GM15510 (cell line): ENCODE results near the gene ADAMTS2.

ENCODE experiments used
- POLR2A ChIP-seq: IDR thresholded peaks from 3 replicates; pipeline ENCODE4 v1.6.1; 2011; ENCODE audit warnings: borderline replicate concordance; ENCODE audit not compliant: insufficient read length; ENCODE audit errors: extremely low read depth

The ADAMTS2 gene

DNA sequence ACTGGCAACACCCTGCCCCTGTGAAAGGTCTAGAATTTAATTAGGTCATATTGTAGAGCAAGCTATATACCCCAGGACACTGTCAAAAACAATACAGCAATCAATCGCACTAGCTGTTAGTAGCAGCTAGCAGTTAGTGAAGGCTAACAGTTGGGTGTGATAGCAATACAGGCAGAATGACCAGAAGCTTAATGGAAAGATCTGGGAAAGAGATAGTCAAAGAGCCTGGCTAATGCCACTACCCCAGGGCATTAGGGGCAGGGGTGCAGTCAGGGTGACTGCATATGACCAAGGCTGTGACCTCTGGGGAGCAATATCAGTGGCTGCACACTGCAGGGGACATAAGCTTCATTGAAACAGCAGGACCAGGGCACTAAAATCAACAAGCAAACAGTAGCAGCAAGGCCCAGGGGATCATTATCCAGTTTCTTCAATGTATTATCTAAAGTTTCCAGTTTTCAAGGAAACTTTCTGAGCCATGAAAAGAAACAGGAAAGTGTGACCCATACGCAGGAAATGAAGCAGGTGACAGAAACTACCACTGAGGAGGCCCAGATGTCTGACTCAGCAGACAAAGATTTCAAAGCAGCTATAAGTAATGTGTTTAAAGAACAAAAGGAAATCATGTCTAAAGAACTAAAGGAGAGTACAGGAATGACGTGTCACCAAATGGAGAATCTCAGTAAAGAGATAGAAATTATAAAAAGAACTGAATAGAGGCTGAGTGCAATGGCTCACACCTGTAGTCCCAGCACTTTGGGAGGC, 202.6 kb downstream of the ADAMTS2 start:
- TF ChIP-seq POLR2A, result no peak

DNA sequence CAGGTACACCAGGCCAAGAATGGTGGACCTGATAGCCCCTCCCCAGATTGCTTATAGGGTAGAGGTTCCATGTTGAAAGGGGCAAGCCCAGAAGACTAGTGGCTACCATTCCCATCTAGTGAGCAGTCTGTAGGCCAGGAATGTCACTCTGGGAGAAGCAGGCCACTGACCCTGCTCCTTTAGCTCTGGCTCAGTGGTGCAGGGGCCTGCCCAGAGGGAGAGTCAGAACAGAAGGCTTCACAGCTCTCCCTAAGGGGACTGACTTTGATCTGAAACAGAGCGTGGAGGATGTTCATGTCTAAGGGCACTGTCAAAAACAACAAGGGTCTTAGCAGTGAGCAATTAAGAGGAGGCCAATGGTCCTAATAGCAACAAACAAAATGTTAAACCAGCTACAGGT, 203.4 kb downstream of the ADAMTS2 start:
- no peak for TF ChIP-seq POLR2A

DNA sequence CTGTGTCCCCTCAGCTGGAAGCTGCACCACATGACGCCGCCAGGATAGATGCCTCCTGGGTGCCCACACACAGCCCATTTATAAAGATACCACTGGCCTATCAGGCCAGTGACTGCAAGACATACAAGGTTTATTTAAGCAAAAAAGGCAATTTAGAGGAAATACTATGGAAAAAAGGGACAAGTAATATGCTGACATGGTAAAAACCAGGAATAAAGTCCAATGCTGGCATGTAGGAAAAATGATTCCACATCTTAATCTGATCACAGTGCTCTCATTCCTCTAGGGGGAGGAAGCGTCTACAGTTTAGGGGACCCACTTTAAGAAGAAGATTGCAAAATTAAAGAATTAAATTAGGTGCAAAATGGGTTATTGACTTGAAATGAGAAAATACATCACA, 205.0 kb downstream of the ADAMTS2 start:
- no peak for TF ChIP-seq POLR2A

DNA sequence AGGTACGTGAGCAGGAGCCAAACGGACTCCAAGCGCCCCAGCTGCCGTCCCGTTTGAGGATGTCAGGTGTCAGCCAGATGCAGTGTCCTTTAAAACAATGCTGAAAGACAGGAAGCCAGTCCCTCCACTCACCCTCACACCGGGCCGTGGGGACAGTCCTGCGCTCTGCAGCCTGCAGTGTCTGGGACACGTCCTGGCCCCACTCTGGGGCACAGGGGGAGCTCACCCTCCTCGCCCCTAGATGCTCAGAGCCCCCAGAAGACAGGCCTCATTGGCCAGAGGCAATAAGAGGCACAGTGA, 205.4 kb downstream of the ADAMTS2 start:
- no peak for TF ChIP-seq POLR2A

DNA sequence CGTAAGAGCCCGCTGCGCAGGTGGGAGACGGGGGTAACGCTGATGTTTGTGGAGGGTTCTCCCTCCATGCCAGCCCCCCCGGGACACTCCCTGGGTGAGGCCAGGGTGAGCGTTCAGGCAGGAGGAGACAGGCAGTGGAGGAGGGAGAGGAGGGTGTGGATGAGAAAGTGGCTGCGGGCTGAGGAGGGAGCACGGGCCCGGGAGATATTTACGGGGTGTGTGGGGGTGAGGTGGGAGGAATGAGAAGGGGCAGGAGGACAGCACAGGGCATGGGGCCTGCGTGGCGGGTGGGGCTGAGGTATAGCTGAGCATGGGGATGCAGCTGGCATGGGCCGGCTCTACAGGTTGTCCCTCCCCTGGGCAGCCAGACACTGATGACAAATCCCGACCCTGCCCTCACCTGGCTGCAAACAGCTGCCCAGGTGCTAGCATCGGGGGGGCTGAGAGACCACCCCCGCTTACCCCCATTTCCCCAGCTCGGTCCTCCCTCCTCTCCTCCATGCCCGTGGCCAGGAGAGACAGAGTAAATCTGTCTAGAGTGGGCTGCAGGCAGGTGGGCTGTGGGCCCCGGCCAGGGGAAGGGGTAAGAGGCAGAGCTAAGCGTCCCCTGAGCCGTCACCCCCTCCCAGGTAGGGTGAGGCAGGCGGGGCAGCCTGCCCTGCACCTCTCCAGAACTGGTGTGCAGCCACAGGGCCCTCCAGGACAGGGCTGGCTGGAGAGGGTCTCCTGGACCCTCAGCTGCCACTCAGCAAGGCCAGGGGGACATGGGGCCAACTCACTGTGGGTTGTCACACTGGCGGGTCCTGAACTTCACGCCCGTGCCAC, 205.9 kb downstream of the ADAMTS2 start:
- no peak for TF ChIP-seq POLR2A

DNA sequence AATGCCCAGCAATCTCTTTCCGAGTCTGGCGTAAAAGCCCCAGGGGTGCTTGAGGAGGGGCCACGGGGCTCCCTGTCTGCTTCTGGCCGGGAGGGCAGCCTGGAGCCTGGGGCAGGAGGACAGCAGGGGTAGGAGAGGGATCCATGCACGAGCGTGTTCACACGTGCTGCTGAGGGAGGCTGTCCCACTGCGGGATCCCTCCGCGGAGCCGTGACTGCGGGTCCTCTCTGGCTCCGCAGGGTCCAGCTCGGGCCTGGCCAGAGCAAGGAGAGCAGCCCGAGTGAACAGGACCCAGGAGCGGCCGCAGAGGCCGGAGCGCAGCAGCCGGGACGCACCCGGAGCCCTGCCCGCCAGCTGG, 206.7 kb downstream of the ADAMTS2 start:
- TF ChIP-seq POLR2A, result no peak

DNA sequence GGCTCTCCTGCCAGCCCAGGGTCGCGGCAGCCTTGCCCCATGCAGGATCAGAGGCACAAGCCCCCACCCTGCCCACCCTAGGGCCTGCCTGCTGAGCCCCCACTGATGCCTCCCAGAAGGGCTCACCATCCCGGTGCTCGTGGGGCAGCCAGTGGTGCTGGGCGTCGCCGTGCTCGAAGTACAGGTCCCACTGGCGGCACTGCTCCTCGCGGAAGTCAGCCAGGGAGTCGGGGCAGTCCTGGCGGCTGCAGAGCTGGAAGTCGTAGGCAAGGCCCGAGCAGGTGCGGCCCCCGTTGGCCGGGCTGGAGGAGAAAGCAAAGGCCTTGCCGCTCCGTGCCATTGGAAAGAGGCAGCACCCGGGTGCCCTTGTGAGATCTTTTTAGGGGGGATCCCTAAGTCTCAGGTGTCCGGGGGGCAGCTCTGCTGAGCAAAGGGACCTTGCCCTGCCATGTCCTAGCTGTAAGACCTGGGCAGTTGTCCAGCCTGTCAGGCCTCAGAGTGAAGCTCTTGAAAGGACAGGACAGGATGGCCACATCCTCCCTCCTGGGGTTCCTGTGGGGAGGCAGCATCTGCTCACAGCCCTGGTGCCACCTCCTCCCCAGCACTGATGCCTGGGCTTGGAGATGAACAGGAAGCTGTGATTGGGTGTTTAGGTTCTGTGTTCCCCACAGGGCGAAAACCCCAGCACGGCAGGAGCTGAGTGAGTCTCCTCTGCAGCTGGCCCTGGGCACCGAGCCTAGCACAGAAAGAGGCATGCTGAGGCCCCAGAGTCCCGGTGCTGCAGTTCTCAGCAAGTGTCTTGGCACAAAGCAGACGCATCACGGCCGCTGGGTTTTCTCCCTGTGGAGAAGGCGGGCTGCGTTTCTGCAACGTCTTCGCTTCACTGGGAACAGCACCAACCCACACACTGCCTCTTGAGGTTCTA, 207.4 kb downstream of the ADAMTS2 start:
- TF ChIP-seq POLR2A, result no peak

DNA sequence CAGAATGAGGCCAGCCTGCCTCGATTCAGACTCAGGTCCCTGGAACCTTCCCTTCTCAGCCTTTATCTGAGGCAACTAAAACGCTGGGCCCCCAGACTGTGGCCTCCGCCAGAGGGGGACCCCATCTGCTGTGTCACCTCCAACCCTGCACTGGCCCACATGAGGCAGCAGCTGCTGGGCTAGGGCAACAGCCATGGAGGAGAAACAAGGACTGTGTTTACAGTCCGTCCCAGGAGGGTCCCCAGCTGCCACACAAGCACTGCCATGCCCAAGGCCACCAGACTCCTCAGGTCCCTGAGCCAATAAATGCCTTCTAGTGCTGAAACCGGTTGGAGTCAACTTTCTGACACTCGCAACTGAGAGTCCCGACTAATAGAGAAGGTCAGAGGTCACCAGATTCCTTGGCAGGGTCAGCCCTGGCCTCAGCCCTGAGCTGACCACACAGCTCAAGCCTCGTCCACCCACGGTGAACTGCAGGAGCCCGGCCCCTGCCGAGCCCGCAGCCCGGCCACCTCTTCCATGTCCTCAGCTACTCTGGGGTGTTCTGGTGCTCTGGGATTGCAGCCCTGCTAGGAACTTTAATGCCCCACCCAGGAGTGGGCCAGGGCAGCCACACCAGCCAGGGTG, 208.1 kb downstream of the ADAMTS2 start:
- no peak for TF ChIP-seq POLR2A

DNA sequence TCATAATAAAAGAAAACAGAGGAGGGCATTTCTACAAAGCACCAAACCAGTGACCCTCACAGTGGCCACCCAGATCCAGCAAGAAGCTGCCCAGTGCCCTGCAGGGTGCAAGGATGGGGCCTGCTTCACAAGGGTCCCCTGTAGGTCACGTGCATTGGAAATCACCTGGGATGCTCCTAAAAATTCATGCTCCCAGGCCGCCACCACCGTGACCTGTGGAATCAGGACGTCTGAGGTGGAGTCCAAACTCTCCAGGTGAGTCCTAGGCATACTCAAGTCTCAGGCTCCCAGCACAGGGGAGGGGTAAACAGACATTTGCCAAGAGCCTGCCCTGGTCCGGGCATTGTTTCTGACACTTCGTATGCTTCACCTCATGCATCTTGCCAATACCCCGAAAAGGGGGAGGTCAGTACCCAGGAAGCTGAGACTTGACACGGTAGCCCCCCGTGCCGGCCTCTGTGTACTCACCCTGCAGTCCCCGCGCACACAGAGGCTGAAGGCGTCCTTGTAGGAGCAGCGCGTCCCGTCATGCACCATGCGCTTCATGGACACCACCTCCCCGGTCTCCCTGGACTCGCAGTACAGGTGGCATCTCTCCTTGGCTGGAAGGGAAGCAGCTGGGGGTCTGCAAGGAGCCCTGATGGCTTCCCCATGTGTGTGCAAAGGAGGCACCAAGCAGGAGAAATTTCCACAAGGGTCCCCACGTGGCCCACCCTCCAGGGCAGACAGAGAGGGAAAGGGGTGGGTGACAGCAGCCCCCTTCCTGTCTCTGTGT, 209.6 kb downstream of the ADAMTS2 start:
- no peak for TF ChIP-seq POLR2A

DNA sequence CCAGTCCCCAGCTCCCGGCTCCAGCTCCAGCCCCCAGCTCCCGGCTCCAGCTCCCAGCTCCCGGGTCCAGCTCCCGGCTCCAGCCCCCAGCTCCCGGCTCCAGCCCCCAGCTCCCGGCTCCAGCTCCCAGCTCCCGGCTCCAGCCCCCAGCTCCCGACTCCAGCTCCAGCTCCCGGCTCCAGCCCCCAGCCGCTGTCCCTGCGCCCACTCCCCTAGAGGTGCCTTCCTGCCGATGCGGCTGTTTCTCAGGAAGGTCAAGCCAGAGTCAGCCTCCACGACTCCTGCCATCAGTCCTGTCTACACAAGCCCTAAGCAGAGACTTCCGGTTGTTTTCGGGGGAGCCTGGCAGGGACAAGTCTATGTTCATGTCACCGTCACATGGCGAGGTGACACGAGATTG, 210.3 kb downstream of the ADAMTS2 start:
- no peak for TF ChIP-seq POLR2A

DNA sequence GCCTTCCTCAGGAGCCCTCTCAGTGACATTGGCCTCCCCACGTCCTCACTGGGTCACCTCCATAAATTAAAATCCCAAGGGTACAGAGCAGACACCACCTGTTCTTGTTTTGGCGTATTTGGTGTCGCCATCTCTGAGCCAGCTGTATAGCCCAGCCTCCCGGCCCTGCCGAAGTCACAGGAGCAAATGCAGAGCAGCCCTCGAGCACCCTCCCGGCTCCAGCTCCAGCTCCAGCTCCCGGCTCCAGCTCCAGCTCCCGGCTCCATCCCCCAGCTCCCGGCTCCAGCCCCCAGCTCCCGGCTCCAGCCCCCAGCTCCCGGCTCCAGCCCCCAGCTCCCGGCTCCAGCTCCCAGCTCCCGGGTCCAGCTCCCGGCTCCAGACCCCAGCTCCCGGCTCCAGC, 210.8 kb downstream of the ADAMTS2 start:
- TF ChIP-seq POLR2A, result no peak

DNA sequence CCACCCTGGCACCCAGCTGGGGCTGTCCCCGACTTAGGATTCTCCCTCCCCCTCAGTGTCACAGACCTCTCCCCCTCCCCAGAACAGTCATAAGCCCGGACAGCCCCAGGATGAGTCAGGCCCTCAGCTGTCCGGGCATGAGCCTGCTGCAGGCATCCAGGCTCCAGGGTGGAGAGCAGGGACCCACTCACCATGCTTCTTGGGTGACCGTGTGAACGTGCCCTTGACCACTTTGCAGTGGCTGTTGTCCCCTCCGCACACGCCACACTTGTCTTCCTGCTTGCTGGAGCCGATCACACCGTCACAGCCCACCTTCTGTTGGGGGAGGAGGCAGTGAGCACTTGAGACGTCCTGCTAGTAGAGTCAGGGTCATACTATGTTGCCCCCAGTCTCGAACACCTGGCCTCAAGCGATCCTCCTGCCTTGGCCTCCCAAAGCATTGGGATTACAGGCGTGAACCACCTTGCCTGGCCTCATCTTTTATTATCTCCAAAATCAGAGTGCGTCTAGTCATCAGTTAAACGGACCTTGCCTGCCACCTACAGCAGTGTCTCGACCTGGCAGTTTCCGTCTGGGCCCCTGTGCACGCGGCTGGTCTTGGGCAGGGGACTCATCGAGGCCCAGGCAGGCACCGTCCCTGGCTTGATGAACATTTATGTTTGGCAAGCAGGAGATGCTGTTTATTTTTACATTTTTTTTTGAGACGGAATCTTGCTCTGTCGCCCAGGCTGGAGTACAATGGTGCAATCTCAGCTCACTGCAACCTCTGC, 212.5 kb downstream of the ADAMTS2 start:
- TF ChIP-seq POLR2A, result no peak

DNA sequence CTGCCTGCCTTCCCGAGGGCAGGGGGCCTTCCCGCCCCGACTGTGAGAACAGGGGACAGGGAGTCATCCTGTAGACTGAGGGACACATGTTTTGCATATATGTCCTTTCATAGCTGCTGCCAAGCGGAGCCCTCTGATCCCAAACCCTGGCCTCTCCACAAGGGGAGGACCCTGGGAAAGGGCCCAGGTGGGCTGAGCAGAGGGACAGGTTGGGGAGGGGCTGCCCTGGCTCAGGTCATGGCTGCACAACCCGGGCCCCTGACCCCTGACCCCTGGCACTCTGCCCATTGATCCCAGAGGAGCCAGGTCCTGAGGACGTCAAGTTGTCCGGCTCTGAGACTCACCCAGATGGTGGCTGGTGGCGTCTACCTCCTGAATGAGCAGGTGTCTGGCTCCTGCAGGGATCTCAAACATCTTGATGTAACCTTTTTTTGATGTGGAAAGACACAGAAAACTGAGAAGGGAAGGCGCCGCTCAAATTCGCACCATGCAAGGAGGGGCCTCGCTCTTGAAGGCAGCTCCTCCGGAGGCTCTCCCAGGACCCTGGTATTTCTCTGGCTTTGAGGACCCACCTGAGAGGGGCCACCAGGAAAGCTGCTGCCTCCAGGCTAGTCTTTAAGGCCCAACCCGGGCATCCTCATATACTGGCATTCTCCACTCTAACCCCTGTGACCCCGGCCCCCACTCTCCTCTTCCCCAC, 213.2 kb downstream of the ADAMTS2 start:
- TF ChIP-seq POLR2A, result no peak

DNA sequence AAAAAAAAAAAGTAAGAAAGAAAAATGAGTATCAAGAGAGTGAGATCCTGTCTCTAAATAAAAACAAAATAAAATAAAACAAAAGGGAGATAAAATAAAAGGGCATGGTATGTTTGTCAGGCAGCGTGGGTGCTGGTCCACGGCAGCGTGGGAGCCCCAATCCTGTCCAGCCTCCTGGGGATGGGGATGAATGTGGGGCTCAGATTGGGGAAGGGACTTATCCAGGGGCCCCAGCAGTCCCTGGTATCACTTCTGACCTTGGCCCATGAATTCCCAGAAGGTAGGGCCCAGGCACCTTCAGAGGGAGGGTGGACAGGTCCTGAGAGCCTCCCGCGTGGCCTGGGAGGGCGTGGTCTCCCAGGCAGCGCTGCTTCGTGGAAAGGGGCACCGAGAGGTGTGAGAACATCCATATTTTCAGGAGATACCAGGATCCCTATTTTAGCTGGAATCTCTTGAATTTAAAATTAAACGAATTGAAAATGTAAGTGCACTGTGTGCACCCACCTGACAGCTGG, 213.9 kb downstream of the ADAMTS2 start:
- TF ChIP-seq POLR2A, result no peak
